Measurements from ENCODE around the gene KCNK5.

Gene KCNK5

DNA sequence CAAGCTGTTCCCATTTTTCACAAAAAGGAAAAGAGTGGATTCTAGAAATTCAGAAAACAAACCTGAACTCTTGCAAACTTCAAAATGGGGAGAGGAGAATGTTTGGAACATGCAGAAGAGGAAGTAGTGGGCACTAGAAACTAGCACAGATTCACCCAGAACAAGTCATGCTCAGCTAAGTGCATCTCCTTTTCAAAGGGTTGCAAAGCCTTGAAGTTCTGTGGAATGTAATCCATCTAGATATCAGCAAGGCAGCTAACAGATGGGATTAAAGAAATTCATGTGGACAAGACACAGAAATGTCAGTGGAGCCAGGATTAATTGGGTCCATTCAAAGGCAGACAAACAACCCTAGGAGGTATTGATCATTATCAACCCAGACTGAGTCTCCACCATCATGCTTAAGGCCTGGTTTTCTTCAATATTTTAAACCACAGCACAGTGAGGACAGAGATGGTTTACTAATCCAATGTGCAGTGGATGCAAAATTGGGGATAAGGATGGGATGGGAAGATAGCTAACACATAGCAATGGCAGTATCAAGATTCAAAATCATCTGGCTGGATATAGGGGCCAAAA is 31.3 kb downstream of the KCNK5 start:
- DNase-seq (ENCODE audit: low read depth) = no peak

DNA sequence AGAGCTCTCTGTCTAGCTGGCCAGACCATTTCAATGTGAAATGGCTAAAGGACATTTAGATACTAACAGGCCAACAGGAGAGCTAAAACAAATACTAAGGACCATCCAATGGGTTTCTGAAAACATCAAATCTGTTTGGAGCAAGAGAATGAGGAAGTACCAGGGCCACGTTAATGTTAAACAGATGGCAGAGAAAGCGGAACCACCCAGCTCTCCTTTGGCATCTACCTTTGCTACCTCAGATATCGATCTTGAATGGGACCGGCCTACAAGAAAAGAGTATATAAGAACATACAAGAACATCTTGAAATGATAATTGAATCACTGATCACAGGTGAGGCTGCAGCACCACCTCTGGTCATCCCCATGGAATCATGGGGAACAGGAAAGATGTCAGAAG is 31.8 kb downstream of the KCNK5 start:
- no peak for DNase-seq (ENCODE audit: low read depth)

DNA sequence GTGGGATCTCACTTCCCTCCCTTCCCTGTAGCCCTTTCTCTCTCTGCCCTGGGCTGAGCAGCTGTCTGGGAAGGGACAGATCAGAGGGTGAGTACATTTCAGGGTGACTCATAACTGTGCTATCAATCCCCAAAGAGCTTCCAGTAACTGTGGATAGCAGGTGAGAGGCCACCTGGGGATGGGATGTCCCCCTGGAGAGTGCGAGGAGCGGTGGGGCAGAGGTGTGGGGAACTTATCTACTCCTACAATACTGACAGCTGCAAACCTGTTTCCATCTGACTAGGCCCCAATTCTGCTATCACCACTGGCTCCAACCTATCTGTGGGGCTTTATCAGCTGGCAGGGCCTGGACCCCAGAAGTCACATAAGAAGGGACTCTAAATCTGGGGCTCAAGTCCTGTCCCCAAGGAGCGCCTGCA is 32.6 kb downstream of the KCNK5 start:
- DNase-seq (ENCODE audit: low read depth) = no peak

DNA sequence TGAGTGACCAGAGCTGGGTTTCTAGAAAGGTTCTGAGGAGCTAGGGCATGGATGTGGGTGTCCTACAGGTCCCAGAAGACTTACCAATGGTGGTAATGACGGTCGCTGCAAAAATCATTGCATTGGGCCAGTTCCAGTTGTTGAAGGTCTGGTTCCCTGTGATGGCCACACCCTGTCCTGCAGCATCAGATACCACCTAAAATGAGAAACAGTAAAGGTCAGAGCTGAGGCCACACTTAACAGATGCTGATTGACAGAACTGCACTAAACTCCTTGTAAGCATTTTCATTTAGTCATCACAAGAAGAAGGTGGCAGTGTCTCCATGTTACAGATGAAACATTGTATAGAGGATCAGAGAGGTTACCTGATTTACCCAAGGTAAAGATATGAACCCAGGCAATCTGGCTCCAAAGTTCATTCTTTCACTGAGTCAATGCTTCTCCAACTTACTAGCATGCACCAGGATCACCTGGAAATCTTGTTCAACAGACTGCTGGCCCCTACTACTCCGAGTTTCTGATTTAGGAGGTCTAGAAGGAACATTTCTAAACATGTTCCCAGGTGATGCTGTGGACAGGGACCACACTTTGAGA is 33.4 kb downstream of the KCNK5 start:
- DNase-seq (ENCODE audit: low read depth) = no peak

DNA sequence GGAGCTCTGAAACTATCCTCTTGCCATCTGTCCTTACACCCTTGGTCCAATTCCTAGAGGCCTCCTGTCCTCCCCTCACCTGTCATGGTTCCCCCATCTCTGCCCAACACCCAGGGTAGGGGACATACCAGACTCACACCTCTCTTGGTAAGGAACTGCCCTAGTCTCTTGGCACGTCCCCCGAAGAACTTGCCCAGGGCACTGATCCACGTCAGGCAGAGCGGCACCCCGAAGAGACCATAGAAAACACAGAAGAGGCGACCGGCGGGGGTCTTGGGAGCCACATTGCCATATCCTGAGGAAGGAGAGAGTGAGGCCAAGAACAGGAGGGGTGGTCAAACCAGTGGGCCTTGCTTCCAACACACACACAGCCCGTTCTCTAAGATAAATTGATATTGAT is 34.8 kb downstream of the KCNK5 start:
- no peak for DNase-seq (ENCODE audit: low read depth)

DNA sequence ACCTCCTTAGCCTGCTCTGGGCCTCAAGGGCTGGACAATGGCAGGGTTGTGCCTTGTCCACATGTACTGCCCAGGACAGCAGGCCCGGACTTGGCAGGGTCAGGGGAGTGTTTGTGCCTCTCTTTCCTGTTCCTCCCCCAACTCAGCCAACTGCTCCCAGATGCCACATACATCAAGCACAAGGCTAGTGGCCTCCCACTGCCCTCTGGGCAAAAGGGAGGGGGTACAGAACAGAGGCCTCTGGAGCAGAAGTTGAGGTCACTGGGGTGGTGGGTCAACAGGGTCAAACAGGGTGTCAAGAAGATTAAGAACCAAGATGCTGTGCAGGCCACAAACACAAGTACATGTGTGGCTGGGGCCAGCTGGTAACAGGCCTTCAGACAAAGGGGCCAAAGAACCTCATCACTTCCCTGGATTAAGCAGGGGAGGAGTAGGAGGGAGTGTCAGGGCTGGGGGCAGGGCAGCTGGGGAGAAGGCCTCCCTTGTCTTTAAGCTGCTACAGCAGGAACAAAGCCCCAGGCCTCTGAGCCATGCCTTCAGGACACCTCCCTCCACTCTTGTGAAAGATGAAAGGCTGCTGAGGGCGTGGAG is 36.0 kb downstream of the KCNK5 start:
- no peak for DNase-seq (ENCODE audit: low read depth)

DNA sequence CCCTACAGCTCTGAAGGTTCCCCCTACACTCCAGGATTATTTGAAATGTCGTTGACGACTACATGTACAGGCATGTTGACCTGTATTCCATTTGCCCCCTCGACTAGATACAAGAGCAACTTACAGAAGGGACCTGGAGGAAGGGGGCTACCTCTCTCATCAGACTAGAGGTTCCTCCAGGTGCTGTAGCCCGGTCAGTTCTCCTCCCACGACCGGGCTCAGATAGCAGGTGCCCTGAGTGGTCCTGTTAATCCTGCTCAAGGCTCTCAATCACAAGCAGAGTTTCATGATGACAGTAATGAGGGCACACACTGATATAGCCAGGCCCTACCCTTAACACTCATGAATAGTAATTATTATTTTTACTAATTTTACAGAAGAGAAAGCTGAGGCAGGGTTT is 36.5 kb downstream of the KCNK5 start:
- DNase-seq (ENCODE audit: low read depth) = no peak

DNA sequence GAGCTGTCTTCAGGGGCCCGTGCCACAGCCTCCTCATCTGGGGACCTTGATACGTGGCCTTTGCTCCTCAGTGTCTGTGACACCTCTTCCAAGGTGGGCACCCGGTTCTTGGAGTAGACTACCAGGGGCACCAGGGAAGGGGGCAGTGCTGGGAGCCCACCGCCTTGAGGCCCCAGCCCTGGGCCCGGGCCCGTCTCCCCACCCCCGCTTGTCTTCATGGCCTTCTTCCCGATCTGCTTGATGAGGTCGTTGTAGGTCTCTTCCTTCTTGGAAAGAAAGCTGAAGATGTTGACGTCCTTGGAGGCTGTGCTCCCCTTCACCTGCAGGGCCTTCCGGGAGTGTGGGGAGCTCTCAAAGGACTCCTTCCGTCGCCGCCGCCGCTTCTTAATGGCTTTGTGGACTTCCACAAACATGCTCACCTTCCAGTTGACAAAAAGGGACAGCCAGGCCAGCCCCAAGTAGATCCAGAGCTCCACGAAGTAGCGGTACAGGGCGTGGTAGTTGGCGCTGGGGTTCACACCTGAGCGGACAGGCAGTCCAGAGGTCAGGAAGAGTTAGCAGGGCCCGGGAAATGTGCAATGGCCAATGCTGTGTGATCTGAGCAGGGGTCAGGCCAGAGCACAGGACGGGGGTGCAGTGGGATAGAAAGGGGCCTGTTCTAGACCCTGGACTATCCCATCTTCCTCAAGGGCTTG is 37.9 kb downstream of the KCNK5 start:
- DNase-seq (ENCODE audit: low read depth) = no peak

DNA sequence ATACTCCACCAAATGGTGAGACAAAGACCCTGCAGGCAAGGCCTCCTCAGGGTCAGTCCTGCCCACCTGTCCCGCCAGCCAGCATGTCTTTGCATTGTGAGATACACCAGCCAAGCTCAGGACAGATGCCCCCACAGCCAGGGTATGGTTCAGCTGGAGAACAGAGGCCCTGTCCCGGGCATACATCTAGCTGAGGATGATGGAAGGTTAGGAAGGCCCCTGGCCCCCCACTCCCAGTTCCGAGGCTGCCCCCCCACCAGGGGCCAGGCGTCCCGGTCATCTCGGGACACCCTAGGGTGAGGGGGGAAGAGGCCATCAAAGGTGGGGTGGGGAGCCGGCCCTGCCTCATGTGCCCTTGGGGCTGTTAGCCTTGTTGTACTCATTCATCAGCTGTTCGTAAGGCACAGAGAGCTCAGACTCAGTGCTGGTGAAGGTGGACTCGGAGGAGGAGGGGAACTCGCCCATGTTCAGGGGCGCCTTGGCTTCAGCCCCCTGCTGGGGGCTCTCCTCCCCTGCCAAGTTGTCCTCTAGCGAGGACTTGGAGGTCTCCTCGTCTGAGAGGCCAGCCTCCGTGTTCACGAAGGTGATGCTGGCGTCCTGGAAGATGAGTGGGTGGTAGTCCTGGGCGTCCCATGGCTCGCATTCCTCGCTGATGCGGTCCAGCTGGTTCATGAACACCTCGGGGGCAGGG is 38.6 kb downstream of the KCNK5 start:
- DNase-seq (ENCODE audit: low read depth) = no peak

DNA sequence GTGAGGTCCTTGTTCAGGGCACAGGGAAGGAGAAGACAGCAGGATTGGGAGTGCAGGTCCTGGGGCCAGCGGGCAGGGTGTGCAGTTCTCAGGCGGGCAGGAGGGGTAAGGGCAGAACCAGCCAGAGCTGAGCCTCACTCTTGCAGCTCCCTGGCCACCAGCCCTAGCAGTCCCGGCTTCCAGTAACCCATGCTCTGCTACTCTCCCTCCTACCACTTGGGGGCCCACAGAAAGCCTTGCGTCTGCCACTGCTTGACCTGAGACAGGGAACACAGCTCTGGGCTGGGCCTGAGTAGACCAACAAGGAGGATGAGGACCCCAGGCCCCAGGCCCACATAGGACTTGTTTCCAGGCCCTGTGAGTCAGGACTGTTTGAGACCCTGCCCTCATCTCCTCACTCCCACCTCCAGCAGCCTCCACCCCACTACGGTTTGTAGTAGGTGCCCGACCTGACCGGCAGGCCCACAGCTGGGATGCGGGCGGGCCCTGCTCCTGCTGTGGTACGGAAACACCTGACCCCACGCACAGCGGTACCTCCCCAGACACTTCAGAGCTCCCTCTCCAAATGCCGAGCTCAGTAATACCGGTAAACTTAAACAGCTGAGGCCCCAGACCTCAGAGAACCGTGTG is 39.2 kb downstream of the KCNK5 start:
- no peak for DNase-seq (ENCODE audit: low read depth)

DNA sequence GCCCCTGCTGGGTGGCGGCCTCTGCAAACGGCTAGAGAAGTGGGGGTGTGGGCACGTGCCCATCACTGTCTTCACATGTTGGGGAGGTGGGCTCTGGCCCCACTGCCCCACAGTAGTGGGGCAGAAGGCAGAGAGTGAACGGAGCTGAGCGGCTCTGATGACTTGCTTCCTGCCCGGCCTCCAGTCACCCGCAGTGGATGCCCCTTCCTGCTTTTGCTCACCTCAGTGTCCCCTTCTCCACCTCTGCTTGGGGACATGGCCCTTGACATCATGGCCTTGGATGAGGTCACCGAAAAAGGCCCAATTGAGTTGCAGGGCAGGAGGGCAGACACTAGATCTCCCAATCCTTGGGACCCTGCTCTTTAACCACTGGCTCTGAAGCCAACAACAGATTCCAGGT is 40.1 kb downstream of the KCNK5 start:
- no peak for DNase-seq (ENCODE audit: low read depth)

DNA sequence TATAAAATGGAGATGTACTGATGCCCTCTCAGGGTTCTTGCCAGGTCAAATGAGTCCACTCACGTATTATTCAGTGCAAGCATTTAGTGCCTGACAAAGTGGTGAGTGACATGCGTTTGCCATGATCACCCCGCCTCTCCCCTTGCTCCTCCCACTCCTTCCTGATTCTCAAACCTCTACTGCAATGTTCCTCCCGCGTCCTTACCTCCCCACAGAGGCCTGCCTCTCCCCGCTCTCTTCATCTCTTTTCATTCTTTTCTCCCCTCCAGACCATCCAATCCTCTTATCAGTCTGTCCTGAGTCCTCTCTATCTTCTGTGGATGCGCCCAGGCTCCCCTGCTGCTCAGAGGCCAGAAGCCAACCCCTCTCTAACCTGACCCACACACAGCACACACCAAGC is 40.7 kb downstream of the KCNK5 start:
- no peak for DNase-seq (ENCODE audit: low read depth)

DNA sequence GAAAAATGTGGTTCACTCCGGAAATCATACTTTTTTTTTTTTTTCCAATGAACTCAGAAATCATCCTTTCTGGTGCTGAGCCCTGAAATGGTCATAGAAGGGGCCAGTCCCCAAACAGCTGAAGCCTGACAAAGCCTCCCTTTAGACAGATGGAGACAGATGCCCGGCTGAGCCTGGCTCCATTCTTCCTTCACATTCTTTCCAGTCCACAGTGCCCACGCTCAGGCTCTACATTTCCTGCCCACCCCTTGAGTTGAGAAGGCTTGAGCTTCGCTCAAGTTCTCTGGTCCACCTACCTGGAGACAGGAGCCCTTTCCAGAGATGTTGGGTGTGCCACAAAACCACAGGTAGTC is 41.2 kb downstream of the KCNK5 start:
- DNase-seq (ENCODE audit: low read depth) = no peak

DNA sequence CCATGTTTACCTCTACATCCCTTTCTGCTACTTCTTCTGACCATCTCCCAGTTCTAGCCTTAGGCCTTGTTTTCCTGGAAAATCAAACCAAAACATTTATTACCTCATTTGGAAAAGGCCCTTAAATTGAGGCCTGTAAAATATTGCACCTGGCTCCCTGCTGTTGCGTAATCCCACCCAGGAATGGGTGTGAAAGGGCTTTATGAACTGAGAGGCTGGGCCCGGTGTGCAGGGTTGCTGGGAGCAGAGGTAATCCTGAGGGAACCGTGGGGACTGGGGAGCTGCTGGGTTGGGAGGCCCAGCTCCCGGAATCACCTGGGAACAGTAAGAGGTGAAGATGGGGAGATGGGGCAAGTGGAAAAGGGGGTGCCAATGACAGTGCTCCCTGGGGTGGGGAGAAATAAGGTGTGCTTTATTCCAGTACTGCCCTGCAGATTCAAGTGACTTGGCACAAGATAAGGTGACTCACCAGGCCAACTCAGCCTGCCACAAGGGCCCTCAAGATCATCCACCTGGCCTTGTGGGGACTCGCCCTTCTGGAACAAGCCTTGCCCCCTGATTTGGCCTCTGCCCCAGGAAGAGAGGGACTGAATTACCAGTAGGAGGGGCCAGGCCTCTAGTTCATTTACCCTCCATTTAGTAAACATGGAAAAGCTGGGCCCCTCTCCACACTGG is 44.2 kb downstream of the KCNK5 start:
- DNase-seq (ENCODE audit: low read depth) = no peak

DNA sequence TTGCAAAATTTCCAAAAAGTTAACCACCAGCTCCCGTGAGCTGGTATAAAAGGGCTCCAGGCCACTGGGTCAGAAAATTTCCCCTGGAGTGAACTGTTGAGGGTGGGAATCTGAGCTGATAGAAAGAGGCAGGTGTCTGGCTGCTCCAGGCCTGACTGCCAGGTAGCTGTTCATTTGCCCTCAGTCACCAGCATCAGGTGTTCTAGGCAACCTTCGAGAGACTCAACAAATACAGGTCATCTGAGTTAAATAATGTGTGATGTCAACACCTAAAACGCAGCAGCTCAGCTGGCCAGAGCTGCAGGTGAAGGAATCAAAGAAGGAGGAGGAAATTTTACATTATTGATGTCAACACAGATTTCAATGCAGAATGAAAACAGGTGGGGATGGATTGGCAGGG is 46.7 kb downstream of the KCNK5 start:
- DNase-seq (ENCODE audit: low read depth) = no peak

DNA sequence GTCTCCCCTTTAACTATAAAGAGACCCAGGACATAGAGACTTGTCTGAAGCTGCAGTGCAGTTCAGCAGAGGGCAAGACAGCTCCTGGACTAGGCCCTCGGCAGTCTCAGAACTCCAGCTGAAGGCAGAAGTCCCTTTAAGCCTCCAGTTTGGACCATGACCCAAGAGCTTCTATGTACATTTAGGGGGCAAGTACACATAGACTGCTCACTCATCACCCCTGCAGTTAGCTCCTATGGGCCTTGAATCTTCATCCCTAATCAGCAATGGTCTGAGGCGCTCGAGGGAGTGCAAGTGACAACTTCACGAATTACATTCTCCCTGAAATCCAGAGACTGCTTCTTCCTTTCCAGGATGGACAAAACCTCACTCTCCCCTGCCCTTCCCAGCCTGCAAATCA is 47.4 kb downstream of the KCNK5 start:
- DNase-seq (ENCODE audit: low read depth) = no peak

DNA sequence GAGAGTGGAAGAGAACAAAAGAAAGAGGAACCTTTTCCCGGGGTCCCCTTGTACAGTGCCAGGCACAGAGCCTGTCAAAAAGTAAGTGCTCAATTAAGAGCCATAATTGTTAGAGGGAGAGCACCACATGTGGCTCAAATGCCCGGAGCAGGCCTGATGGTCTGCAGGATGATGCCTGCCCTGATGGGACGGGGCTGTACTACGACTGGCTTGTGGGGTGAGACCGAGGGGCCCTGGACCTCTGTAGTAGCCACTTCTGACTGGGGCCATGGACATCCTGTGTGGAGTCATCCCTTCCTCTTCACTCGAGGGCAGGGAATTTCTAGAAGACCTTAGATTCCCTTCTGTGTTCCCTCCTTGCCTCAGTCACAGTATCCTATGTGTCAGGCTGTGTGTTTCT is 47.9 kb downstream of the KCNK5 start:
- no peak for DNase-seq (ENCODE audit: low read depth)

DNA sequence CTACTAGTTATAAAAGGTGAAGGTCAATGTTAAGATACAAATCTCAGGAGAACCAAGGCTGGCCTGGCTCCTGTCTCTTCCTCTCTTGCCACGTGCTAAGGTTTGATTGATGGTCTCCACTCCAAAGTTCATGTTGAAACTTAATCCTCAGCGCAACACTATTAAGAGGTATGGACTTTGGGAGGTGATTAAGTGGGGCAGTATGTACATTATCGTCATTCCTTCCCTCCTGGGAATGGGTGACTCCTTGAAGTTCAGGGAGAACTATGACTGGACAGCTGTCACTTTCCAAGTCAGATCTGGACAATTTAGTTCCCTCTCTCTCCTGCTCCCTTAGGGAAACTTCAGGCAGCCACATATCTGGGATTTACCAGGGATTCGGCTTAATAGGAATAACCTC is 50.5 kb downstream of the KCNK5 start:
- DNase-seq (ENCODE audit: low read depth) = no peak

DNA sequence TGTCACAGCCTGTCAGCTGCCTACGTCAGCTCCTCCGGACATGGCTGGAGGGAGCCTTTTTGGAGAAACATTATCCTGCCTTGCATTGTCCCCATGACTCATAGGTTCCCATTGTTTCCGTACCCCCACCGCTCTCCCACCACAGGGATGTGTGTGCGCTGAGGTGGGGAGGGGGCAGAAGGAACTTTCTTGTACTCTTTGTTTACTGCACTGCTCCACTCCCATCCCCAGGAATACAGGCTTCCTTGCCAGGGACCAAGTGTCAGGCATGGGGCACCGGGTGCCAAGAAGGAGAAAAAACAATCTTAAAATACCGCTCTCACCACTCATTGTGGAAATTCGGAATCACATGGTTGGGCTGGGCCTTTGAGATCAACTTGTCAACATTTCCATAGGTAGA is 51.0 kb downstream of the KCNK5 start:
- no peak for DNase-seq (ENCODE audit: low read depth)

DNA sequence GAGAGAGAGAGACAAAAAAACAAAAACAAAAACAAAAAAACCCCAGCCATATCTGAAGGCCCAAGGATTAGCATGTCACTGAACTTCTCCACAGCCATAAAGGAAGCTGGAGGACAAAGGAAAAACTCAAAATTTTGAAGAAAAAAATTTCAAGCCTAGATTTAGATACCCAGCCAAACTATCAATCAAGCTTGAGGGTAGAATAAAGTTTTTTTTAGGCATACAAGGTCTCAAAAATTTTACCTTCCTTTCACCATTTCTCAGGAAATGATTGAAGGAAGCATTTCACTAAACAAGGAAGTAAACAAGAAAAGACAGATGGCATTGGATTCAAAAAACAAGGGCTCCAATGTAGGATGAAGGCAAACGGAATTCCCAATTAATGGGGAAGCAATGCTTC is 52.1 kb downstream of the KCNK5 start:
- DNase-seq (ENCODE audit: low read depth) = no peak

DNA sequence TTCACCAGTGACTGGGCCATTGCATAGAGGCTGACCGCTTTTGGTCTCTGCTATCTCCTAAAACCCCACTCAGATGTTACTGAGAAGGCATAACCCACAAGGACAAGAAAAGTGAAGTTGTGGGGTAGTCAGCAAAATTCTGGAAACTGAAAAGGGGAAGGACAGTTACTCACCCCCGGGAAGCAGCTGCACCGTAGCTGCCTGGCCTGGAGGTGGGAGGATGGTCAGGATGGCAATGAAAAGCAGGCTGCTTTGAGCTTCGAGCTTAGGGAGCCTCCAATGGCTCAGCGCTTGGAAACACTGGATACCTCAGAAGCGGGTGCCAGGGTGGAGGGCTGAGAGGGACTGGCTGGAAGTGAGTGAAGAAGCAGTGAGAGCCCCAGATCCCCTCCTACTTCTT is 56.0 kb downstream of the KCNK5 start:
- no peak for DNase-seq (ENCODE audit: low read depth)

DNA sequence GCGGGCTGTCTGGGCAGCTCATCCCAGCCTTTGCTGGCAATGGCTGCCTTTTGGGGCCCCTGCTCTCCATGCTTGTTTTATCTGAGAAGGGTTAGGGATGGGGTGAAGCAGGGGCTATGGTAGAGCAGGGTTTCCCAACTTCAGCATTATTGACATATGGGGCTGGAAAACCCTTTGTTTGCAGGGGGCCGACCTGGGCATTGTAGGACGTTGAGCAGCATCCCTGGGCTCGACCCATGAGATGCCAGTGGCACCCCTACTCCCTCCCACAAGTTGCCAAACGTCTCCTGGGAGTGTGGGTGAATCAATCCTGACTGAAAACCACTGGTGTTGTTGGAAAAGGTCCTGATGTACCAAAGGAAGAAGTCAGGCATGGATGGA is 56.9 kb downstream of the KCNK5 start:
- no peak for DNase-seq (ENCODE audit: low read depth)
